Vagina (tissue), 2 donors: ENCODE results near the gene KTN1. TPM values are rescaled to one million over a fixed set of nuclear protein-coding genes. Genes with fewer than 3 reads are reported as not detected.

ENCODE experiments used
- DNase-seq, 2 donors: peaks; one replicate each; pipeline ENCODE4 v3.0.0-alpha.2; 2017; ENCODE audit errors: extremely low spot score in 2 of 2
- H3K27ac ChIP-seq: fragments of 200-600 bp; sonication (generic); one replicate; pipeline ENCODE4 v1.5.1; 2019
- H3K27me3 ChIP-seq: fragments of 200-600 bp; sonication (generic); one replicate; pipeline ENCODE4 v1.5.1; 2019
- H3K36me3 ChIP-seq, 2 donors: fragments of 200-600 bp; sonication (generic); one replicate each; pipeline ENCODE4 v1.5.1; 2017 to 2019
- H3K4me1 ChIP-seq: fragments of 200-600 bp; sonication (generic); one replicate; pipeline ENCODE4 v1.5.1; 2019
- H3K4me3 ChIP-seq, 2 donors: fragments of 200-600 bp; sonication (generic); 1 replicate in 1 of 2; 2 replicates in 1 of 2; pipeline ENCODE4 v1.5.1; 2016 to 2019
- H3K9me3 ChIP-seq: fragments of 200-600 bp; sonication (generic); one replicate; pipeline ENCODE4 v1.5.1; 2019
- CTCF ChIP-seq, 3 experiments: fragments of 450-650 bp in 2 of 3; fragments of 200-600 bp in 1 of 3; sonication (generic) in 1 of 3; IDR thresholded peaks; one replicate each; pipeline ENCODE4 v1.5.1; 2017 to 2019; ENCODE audit warnings: antibody characterized with exemption in 3 of 3, mild to moderate bottlenecking in 2 of 3, moderate library complexity in 2 of 3
- POLR2A ChIP-seq, 2 donors: fragments of 450-650 bp; IDR thresholded peaks; one replicate each; pipeline ENCODE4 v1.6.1; 2017; ENCODE audit warnings: antibody characterized with exemption in 2 of 2, mild to moderate bottlenecking in 2 of 2, moderate library complexity in 2 of 2
- POLR2AphosphoS5 ChIP-seq, 2 donors: sonication (generic); formaldehyde crosslinking; IDR thresholded peaks; one replicate each; pipeline ENCODE4 v1.9.0; 2017; ENCODE audit warnings: antibody characterized with exemption in 2 of 2, mild to moderate bottlenecking in 2 of 2, low read depth in 1 of 2; ENCODE audit not compliant: insufficient read depth in 1 of 2
- intact Hi-C: fragments of 100-400 bp; cut with DNase I; formaldehyde crosslinking; loops from one replicate; pipeline ENCODE4 v1.15.1; 2023
- total RNA-seq: library from RNA; depleted of rRNA; stranded (reverse); fragments of >200 nt; gene quantifications from one replicate; pipeline ENCODE4 v1.2.3, GENCODE V29; 2016

Gene KTN1
- total RNA-seq, 1 donor from 2014 or later: 91.6 TPM

- TF ChIP-seq CTCF (IDR thresholded peaks at IDR 0.05) (no peak), POLR2AphosphoS5 (IDR thresholded peaks at IDR 0.05; ENCODE audit: insufficient read depth in 1 of 2, low read depth in 1 of 2) (no peak), POLR2A (IDR thresholded peaks at IDR 0.05) (no peak)
- Histone ChIP-seq H3K36me3 (no peaks in the 10 kb centered on the region), H3K9me3 (no peaks in the 10 kb centered on the region), H3K27me3 (no peaks in the 10 kb centered on the region), H3K27ac (no peak overlapping the region), H3K4me1 (no peaks in the 10 kb centered on the region), H3K4me3 (no peak overlapping the region)
- intact Hi-C loops: loop anchor here (10.0 kb wide), 1 partner anchor 769 kb away; no protein-coding TSS in a partner anchor
- no peak for DNase-seq
These were observed 125.8 kb downstream of the KTN1 start for GRCh38 chr14:55705651-55706364.

- Histone ChIP-seq H3K27ac (no peak overlapping the region), H3K9me3 (no peaks in the 10 kb centered on the region), H3K4me1 (no peaks in the 10 kb centered on the region), H3K4me3 (no peak overlapping the region), H3K27me3 (no peaks in the 10 kb centered on the region), H3K36me3 (no peaks in the 10 kb centered on the region)
- intact Hi-C loops: loop anchor here (10.0 kb wide), 1 partner anchor 768 kb away; no protein-coding TSS in a partner anchor
- TF ChIP-seq POLR2A (IDR thresholded peaks at IDR 0.05): no peak
- no peak for TF ChIP-seq CTCF (IDR thresholded peaks at IDR 0.05)
- no peak for TF ChIP-seq POLR2AphosphoS5 (IDR thresholded peaks at IDR 0.05; ENCODE audit: insufficient read depth in 1 of 2, low read depth in 1 of 2)
- DNase-seq: no peak
These were observed 126.3 kb downstream of the KTN1 start for GRCh38 chr14:55706365-55706684.

- Histone ChIP-seq H3K4me1 (no peaks in the 10 kb centered on the region), H3K4me3 (no peak overlapping the region), H3K27me3 (no peaks in the 10 kb centered on the region), H3K9me3 (no peaks in the 10 kb centered on the region), H3K27ac (no peak overlapping the region), H3K36me3 (no peaks in the 10 kb centered on the region)
- DNase-seq: no peak
- TF ChIP-seq CTCF (IDR thresholded peaks at IDR 0.05): no peak
- intact Hi-C loops: loop anchor here (10.0 kb wide), 1 partner anchor 768 kb away; no protein-coding TSS in a partner anchor
These were observed 126.9 kb downstream of the KTN1 start for GRCh38 chr14:55706893-55707292.

DNA sequence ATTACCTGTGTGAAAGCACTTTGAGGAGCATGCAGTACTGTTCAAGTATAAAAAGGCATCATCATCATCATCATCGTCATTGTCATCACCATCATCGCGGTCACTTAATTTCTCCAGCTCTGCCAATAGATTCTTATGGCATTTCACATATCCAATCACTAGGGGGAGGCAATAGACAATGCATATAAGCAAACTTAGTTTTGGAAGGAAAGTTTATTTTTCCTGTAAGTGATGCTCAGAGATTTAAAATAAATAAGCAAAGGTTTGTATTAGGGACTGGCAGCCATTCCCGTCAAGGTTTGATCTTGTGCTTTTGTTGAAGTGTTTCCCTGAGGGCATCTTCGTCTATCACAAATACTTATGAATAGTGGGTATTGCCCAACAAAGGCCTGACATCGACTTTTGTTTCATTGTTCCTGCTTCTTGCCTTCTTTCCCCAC, 127.4 kb downstream of the KTN1 start:
- intact Hi-C loops: loop anchor here (10.0 kb wide), 1 partner anchor 767 kb away; no protein-coding TSS in a partner anchor
- peak; percentile 63 to 71 (median 69) for TF ChIP-seq CTCF (IDR thresholded peaks at IDR 0.05)
- TF ChIP-seq POLR2A (IDR thresholded peaks at IDR 0.05): no peak
- Histone ChIP-seq H3K27ac (no peak overlapping the region), H3K4me1 (no peaks in the 10 kb centered on the region), H3K27me3 (no peaks in the 10 kb centered on the region), H3K36me3 (no peaks in the 10 kb centered on the region), H3K9me3 (no peaks in the 10 kb centered on the region), H3K4me3 (no peak overlapping the region)
- no peak for DNase-seq

DNA sequence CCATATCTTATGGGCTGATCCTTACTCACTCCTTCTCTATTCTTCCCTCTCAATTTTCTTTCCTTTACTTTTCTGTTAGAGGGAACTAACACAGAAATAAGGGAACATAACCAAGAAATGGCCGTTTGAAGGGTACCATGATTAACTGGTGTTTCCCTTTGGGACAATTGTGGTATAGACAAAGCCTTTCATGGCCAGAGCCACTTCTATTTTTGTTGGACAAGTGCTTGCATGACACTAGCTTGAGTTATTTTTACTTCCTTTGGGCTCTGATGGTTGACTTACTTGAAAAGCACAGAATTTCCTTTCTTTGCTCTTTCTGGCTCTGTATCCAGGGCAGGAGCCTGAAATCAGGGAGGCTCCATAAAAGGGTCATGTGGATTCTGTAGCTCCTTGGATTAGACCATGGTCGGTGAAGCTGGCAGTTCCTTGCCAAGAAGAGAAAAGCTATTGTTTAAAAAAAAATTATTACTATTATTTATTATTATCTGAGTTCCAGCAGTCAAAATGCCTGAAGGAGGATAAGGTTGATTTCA, 130.6 kb downstream of the KTN1 start:
- H3K9me3 ChIP-seq: no peaks in the 10 kb centered on the region
- no peaks in the 10 kb centered on the region for H3K4me1 ChIP-seq
- no peak for TF ChIP-seq POLR2AphosphoS5 (IDR thresholded peaks at IDR 0.05; ENCODE audit: insufficient read depth in 1 of 2, low read depth in 1 of 2)
- TF ChIP-seq POLR2A (IDR thresholded peaks at IDR 0.05): no peak
- TF ChIP-seq CTCF (IDR thresholded peaks at IDR 0.05): no peak
- H3K4me3 ChIP-seq: no peak overlapping the region
- H3K36me3 ChIP-seq: no peaks in the 10 kb centered on the region
- no peak overlapping the region for H3K27ac ChIP-seq
- intact Hi-C loops: loop anchor here (10.0 kb wide), 1 partner anchor 624 kb away; no protein-coding TSS in a partner anchor
- DNase-seq: no peak
- no peaks in the 10 kb centered on the region for H3K27me3 ChIP-seq
